ENCODE data around the gene CPT1B.

DNA sequence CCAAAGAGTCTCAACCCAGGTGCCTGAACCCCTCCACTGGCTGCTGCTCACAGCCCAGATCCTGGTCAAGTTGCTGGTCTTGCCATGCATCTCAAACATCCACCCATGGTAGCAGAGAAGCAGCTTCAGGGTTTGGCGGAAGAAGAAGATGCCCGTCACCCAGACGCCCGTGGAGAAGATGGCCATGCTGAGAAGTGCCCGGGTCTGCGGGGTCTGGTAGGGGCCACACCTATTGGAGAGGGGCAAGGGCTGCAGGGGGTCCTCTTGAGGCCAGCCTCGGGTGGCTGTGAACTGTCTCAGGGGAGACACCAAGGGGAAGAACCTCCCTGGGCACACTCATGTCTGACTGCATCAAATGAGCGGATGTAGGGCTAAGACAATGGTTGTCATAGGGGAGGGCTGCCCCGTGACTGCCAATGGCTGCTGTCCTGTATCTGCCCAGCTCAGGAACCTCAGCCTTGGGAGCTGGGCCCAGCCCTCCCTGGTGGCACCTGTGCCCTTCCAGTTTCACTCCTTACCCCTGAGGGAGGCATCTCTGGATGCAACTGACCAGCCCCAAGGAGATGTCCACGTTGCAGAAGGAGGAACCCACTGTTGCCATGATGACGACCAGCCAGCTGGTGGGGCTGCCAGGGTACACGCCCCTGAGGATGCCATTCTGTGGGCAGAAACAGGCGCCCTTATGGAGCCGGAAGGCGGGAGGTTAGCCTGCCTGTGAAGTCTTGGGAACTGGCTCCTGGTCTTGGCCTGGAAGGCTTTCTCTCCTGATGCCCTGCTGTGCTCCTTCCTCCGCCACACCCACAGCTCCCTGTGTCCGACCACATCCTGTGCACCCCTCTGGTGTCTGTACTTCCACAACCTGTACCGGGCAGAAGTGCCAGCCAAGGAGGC, 1.2 kb downstream of the CPT1B start:
- TF ChIP-seq, protein P1, sequence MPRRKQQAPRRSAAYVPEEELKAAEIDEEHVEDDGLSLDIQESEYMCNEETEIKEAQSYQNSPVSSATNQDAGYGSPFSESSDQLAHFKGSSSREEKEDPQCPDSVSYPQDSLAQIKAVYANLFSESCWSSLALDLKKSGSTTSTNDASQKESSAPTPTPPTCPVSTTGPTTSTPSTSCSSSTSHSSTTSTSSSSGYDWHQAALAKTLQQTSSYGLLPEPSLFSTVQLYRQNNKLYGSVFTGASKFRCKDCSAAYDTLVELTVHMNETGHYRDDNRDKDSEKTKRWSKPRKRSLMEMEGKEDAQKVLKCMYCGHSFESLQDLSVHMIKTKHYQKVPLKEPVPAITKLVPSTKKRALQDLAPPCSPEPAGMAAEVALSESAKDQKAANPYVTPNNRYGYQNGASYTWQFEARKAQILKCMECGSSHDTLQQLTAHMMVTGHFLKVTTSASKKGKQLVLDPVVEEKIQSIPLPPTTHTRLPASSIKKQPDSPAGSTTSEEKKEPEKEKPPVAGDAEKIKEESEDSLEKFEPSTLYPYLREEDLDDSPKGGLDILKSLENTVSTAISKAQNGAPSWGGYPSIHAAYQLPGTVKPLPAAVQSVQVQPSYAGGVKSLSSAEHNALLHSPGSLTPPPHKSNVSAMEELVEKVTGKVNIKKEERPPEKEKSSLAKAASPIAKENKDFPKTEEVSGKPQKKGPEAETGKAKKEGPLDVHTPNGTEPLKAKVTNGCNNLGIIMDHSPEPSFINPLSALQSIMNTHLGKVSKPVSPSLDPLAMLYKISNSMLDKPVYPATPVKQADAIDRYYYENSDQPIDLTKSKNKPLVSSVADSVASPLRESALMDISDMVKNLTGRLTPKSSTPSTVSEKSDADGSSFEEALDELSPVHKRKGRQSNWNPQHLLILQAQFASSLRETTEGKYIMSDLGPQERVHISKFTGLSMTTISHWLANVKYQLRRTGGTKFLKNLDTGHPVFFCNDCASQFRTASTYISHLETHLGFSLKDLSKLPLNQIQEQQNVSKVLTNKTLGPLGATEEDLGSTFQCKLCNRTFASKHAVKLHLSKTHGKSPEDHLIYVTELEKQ (tag by site-specific recombination; IDR thresholded peaks at IDR 0.05; ENCODE audit: borderline replicate concordance): no peak
- TF ChIP-seq ZBTB6 (tag by site-specific recombination; IDR thresholded peaks at IDR 0.05) (no peak), CTCF (tag by site-specific recombination; IDR thresholded peaks at IDR 0.05) (no peak), MYNN (tag by site-specific recombination; IDR thresholded peaks at IDR 0.05; ENCODE audit: borderline replicate concordance) (no peak), ZFHX2 (tag by site-specific recombination; conservative IDR thresholded peaks at IDR 0.05) (no peak), ZSCAN30 (tag by site-specific recombination; IDR thresholded peaks at IDR 0.05) (no peak), ATF2 (tag by site-specific recombination; IDR thresholded peaks at IDR 0.05; ENCODE audit: low read depth) (no peak), ZNF664 (tag by site-specific recombination; IDR thresholded peaks at IDR 0.05) (no peak), ZNF76 (tag by site-specific recombination; IDR thresholded peaks at IDR 0.05; ENCODE audit: borderline replicate concordance, low read depth) (no peak), KLF9 (tag by site-specific recombination; IDR thresholded peaks at IDR 0.05; ENCODE audit: low read depth) (no peak)
